ENCODE results near the gene OPRM1.

Gene OPRM1

DNA sequence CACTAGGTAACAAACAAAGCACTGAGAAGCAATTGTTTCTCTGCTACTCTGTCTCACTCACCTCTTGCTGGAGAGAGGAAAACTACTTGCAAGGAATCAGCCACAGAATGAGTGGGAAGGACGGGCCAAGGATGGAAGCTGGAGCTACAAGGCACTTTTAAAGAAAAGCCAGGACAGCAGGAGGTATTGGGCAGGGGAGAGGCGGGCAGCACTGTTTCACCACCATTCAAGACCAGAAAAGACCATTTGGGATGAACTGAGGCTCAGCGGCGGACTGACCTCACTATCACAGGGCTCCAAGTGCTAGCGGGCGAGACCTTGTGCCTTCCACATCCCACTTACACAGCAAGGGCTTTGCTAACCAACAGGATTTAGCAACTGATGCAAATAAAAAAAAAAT lies 180.2 kb downstream of the OPRM1 start:
- Histone ChIP-seq H3K4me1 (ENCODE audit: insufficient read depth, low read length) (0 out of 2 replicates have a peak, but pooled peaks cover 3% of the 10 kb centered on the region), H3K9ac (ENCODE audit: low read depth, low read length) (no peak overlapping the region), H3K36me3 (ENCODE audit: insufficient read depth, low read length) (no peaks in the 10 kb centered on the region), H3K9me3 (ENCODE audit: control insufficient read depth, insufficient read depth, low read length) (no peaks in the 10 kb centered on the region)

DNA sequence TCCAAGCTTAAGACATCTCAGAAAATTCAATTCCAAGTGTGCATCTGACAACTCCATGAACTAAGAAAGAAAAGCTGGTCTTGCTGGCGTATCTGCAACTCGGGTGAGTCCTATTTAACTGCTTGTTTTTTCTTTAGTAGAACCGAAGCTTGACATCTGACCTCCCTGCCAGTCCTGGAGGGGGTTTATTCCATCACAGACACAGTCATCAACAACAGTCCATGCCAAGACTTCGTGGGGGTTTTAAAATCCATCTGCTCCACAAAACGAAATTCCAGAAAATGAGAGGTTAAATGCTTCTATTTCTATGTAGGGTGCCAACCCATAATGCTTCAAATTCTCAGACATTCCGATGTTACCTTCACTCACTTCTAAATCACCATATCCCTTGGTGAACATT lies 183.7 kb downstream of the OPRM1 start:
- Histone ChIP-seq H3K4me1 (ENCODE audit: insufficient read depth, low read length) (0 out of 2 replicates have a peak, but pooled peaks cover 3% of the 10 kb centered on the region), H3K9ac (ENCODE audit: low read depth, low read length) (no peak overlapping the region), H3K9me3 (ENCODE audit: control insufficient read depth, insufficient read depth, low read length) (no peaks in the 10 kb centered on the region), H3K36me3 (ENCODE audit: insufficient read depth, low read length) (no peaks in the 10 kb centered on the region)

DNA sequence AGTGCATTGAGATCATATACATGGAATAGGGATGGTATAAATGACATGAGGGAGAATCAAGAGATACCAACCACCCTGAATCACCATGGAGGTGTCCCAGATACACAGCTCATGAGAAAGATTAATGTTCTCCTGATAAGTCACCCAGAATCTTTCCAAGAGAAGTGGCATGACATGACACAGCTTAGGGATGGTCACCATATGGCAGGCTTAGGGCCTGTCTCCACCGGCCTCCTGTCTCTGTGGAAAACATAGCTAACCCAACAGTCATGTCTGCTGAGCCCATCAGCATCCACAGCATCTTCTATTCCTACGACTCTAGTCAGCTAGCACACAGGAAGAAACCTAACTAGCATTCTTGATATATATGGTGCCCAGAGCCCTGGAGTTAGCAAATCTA lies 184.3 kb downstream of the OPRM1 start:
- H3K36me3 ChIP-seq (ENCODE audit: insufficient read depth, low read length), result no peaks in the 10 kb centered on the region
- 0 out of 2 replicates have a peak, but pooled peaks cover under 1% of the 10 kb centered on the region for H3K4me1 ChIP-seq (ENCODE audit: insufficient read depth, low read length)
- no peaks in the 10 kb centered on the region for H3K9me3 ChIP-seq (ENCODE audit: control insufficient read depth, insufficient read depth, low read length)
- H3K9ac ChIP-seq (ENCODE audit: low read depth, low read length), result no peak overlapping the region

DNA sequence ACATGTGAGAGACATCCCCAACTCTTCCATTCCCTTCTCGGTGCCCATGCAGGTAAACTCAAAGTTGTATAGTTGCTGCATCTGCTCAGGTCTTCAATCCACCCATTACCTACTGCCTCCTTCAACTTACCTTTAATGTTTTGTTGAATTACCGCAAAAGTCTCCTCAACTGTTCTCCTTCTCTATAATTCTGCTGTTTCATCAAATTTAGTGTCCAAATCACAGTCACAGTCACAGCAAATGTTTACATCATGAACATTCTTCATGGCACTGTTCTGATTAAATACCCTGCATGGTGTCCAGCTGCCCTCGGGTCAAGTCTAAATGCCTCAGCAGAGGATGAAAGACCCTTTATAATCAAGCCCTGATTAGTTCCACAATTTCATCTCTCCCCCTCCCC lies 187.4 kb downstream of the OPRM1 start:
- H3K36me3 ChIP-seq (ENCODE audit: insufficient read depth, low read length), result no peaks in the 10 kb centered on the region
- no peaks in the 10 kb centered on the region for H3K9me3 ChIP-seq (ENCODE audit: control insufficient read depth, insufficient read depth, low read length)
- no peak overlapping the region for H3K9ac ChIP-seq (ENCODE audit: low read depth, low read length)
- H3K4me1 ChIP-seq (ENCODE audit: insufficient read depth, low read length), result peaks cover 7% of the 10 kb centered on the region; the same call in 1 of the 2 replicates

DNA sequence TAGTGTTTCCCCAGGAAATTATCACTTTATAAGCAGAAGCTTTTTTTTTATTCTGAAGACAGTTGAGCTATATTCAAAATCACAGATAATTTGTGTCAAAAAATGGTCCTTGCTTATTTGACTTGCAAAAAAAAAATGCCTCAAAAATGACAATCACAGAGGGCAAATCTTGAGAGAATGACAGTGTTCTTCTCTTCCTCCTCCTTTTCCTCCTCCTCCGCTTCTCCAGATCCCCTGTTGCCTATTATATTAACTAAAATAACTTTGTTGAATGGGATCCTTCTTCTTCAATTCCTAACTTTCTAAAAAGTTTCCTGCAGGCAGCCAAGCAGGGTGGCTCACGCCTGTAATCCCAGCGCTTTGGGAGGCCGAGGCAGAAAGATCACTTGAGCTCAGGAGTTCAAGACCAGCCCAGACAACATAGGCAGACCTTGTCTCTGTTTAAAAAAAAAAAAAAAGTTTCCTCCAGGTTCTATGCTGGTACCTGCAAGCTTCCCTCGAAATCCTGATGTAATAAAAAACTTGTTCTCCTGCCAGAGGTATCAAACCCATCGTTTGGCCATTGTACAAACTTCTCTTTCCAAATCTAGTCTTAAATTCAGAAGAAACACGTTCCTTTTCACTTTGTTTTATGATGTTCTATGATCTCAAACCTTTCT lies 189.0 kb downstream of the OPRM1 start:
- no peak overlapping the region for H3K9ac ChIP-seq (ENCODE audit: low read depth, low read length)
- H3K4me1 ChIP-seq (ENCODE audit: insufficient read depth, low read length), result peaks cover 8% of the 10 kb centered on the region; the same call in 1 of the 2 replicates
- H3K9me3 ChIP-seq (ENCODE audit: control insufficient read depth, insufficient read depth, low read length), result no peaks in the 10 kb centered on the region
- no peaks in the 10 kb centered on the region for H3K36me3 ChIP-seq (ENCODE audit: insufficient read depth, low read length)

DNA sequence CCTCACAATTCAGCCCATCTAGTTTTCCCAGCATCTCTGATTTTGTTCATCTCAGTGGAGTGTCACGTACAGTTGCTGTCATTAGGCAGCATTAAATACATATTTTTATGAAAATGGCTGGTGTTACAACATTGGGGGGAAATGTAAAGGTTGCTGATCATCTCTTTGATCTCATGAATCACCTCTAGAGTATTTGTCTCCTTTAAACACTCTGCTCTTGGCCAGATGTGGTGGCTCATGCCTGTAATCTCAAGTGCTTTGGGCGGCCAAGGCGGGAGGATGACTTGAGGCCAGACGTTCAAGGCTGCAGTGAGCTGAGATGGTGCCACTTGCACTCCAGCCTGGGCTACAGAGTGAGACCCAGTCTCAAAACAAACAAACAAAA lies 189.5 kb downstream of the OPRM1 start:
- H3K9me3 ChIP-seq (ENCODE audit: control insufficient read depth, insufficient read depth, low read length), result no peaks in the 10 kb centered on the region
- no peaks in the 10 kb centered on the region for H3K36me3 ChIP-seq (ENCODE audit: insufficient read depth, low read length)
- H3K4me1 ChIP-seq (ENCODE audit: insufficient read depth, low read length), result peaks cover 8% of the 10 kb centered on the region; the same call in 1 of the 2 replicates
- H3K9ac ChIP-seq (ENCODE audit: low read depth, low read length), result no peak overlapping the region

DNA sequence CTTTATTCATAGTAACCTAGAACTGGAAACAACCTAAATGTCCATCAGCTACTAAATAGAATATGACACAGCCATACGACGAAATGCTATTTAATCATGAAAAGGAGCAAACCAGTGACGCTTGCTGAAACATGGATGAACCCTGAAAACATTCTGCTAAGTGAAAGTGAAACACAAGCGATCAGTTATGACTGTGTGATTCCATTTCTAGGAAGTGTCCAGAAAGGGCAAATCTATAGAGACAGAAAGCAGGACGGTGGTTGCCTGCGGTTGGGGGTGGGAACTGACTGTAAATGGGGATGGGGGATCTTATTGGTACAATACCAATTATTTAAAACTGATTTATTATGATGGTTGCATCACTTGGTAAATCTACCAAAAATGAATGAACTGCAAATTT lies 190.7 kb downstream of the OPRM1 start:
- Histone ChIP-seq H3K9ac (ENCODE audit: low read depth, low read length) (no peak overlapping the region), H3K36me3 (ENCODE audit: insufficient read depth, low read length) (no peaks in the 10 kb centered on the region), H3K4me1 (ENCODE audit: insufficient read depth, low read length) (peaks cover 8% of the 10 kb centered on the region; the same call in 1 of the 2 replicates)

DNA sequence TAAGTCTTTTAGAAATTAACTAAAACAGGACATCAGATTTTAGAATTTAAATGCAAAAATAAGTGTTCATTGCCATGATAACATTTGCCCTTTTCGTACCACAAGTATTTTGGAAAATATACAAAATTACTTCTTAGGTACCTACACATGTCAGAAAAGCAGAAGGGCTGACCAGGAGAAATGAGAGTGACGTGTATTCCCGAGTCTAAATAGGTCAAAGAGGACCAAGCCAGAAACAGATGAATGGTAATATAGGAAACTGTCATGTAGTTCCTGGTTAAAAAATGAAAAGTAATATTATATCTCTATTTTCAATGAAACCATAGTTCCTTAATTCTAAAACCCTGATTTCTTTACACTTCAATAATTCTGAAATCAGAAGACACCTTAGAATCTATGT lies 191.4 kb downstream of the OPRM1 start:
- no peaks in the 10 kb centered on the region for H3K9me3 ChIP-seq (ENCODE audit: control insufficient read depth, insufficient read depth, low read length)
- peaks cover 8% of the 10 kb centered on the region; the same call in 1 of the 2 replicates for H3K4me1 ChIP-seq (ENCODE audit: insufficient read depth, low read length)
- no peaks in the 10 kb centered on the region for H3K36me3 ChIP-seq (ENCODE audit: insufficient read depth, low read length)
- H3K9ac ChIP-seq (ENCODE audit: low read depth, low read length), result no peak overlapping the region

More for the DNA sequence above, 190.7 kb downstream of the OPRM1 start:
- no peaks in the 10 kb centered on the region for H3K9me3 ChIP-seq (ENCODE audit: control insufficient read depth, insufficient read depth, low read length)

DNA sequence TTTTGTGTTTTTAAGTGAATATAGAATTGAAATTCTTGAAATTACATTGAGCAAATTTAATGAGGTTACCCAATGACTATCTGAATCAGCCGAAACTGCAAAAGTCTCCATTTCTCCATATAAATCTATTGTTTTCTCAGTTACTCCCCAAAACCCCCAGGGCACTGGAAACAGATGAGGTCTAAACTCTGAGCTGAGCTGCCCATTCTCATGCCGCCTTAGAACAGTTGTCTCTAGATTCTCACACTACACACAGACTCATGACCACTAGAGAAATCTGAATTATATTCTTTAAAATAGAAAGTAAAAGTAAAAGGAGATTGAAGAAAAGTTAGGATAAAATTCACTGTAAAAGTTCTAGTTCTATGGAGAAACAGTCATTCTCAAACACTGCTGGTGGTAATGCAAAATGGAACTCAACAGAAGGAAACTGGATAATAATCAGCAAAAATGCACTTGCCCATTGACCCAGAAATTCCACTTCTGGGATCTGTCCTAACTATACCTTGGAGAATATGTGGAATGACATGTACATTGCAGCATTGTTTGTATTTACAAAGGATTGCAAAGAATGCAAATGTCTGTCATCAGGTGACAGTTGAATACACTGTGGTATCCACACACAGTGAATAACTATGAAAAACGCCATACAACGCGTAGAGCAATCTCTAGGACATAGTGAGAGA lies 192.0 kb downstream of the OPRM1 start:
- Histone ChIP-seq H3K4me1 (ENCODE audit: insufficient read depth, low read length) (peaks cover 8% of the 10 kb centered on the region; the same call in 1 of the 2 replicates), H3K9ac (ENCODE audit: low read depth, low read length) (no peak overlapping the region), H3K36me3 (ENCODE audit: insufficient read depth, low read length) (no peaks in the 10 kb centered on the region), H3K9me3 (ENCODE audit: control insufficient read depth, insufficient read depth, low read length) (no peaks in the 10 kb centered on the region)

DNA sequence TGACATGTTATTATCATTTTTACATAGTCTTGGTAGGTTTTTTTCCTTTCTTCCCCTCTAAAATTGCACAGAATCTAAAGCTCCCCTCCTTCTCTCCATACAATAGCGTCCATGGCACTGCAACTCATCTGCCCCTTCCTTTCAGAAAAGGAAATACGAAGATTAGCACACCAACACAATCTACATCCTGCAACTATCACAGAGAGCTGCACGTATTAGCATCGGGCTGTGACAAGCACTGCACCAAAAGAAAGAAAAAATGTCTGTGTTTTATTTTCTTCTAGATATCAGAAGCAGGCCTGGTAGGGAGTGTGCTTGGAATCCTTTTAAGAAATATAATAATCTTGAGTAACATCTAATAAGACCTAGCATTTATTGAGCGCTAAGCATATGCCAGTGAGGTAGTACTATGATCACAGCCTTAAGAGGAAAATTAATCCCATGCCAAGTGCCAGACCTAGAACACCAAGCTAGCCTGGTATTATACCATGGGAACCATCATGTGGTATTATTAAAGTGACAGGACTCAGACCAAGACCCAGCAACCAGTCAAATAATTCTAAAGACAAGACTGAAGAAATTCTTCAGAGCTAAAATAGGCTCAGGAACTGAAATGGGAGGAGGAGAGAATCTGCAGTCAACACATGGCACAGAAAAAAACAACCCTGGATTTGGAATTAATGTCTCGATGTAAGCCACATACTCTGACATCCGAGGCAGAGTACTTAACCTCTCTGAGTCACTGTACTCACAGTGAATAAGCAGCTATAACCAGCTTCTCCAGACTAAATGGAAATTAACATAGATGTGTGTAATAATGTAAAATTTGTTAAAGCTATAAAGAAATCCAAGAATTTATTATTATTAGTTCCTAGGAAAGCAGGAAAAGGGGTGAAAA lies 193.2 kb downstream of the OPRM1 start:
- H3K9me3 ChIP-seq (ENCODE audit: control insufficient read depth, insufficient read depth, low read length), result no peaks in the 10 kb centered on the region
- H3K9ac ChIP-seq (ENCODE audit: low read depth, low read length), result no peak overlapping the region
- H3K36me3 ChIP-seq (ENCODE audit: insufficient read depth, low read length), result no peaks in the 10 kb centered on the region
- peaks cover 8% of the 10 kb centered on the region; the same call in 1 of the 2 replicates for H3K4me1 ChIP-seq (ENCODE audit: insufficient read depth, low read length)

DNA sequence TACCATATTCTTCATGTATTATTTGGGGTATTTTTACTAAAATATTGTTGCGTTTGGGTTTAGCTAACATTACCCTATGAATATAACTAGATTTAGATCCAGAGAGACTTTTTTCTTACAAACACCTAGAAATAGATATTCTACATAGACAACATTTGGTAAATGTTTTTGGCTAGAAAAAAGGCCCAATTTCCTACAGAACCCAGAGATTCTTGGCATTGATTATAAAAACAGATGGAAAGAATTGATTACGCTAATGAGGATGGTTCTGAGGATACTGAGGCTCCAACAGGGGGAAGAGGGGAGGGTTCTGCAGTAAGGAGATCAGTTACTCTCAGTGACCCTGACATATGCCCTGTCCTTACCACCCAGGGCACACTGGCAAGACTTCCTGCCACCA lies 194.3 kb downstream of the OPRM1 start:
- Histone ChIP-seq H3K4me1 (ENCODE audit: insufficient read depth, low read length) (peaks cover 8% of the 10 kb centered on the region; the same call in 1 of the 2 replicates), H3K36me3 (ENCODE audit: insufficient read depth, low read length) (no peaks in the 10 kb centered on the region), H3K9me3 (ENCODE audit: control insufficient read depth, insufficient read depth, low read length) (no peaks in the 10 kb centered on the region), H3K9ac (ENCODE audit: low read depth, low read length) (no peak overlapping the region)

DNA sequence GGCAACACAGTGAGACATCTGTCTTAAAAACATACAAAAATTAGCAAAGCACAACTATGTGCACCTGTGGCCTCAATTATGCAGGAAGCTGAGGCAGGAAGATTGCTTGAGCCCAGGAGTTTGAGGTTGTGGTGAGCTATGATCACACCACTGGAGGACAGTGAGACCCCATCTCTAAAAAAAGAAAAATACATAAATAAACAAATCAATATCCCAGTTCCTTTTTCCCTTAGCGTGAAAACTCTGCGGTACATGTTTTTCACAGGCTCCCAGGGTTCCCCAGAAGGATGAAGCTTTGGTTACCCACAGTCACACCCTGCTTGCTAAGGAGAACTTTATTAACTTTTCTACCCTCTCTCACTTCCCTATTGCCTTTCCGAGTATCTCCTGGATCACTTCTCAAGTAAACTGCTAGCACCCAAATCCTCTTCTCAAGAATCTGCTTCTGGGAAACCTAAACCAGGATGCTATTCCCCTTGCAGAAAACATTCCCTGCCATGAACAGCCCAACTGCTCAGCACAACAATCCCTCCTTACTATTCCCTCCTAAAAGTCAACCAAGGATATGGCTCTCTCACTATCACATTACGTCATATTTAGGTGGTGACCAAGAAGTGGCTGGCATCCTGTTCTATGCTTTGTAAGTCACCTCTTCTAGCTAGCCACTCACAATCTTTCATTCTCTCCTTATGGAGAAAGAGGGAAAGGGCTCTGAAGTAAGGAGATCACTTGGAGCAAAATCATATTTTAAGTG lies 195.2 kb downstream of the OPRM1 start:
- H3K4me1 ChIP-seq (ENCODE audit: insufficient read depth, low read length), result peaks cover 12% of the 10 kb centered on the region; the same call in 1 of the 2 replicates
- no peak overlapping the region for H3K9ac ChIP-seq (ENCODE audit: low read depth, low read length)
- H3K9me3 ChIP-seq (ENCODE audit: control insufficient read depth, insufficient read depth, low read length), result no peaks in the 10 kb centered on the region
- no peaks in the 10 kb centered on the region for H3K36me3 ChIP-seq (ENCODE audit: insufficient read depth, low read length)

DNA sequence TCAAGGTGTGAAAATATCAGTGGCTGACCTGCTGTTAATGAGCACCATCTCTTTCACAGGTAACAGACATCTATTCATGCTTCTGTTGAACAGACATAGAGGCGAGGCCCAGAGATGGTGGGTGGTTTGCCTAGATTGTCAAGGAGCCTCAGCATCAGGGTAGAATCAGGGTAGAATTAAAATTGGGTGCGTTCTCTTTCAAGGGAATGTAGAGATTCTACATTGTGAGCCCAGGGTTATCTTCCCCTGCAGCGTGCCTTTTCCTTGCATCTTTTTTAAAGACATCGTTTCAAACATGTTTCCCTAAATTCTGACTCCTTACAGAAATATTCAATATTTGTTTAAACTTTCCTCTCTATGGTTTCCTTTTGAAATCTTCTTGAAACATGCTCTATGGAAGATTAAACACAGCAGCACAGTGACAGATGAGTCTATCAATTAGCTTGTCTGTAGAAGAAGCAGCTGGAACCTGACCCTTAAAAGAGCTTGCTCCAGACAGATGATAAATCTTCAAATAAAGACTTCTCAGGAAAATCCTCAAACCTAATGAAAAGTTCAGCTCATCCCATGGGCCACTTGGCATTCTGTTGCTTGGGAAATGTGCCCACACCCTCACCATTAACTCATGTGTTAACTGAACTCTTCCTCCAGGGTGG lies 197.7 kb downstream of the OPRM1 start:
- Histone ChIP-seq H3K36me3 (ENCODE audit: insufficient read depth, low read length) (no peaks in the 10 kb centered on the region), H3K4me1 (ENCODE audit: insufficient read depth, low read length) (peaks cover 10% of the 10 kb centered on the region), H3K9me3 (ENCODE audit: control insufficient read depth, insufficient read depth, low read length) (no peaks in the 10 kb centered on the region), H3K9ac (ENCODE audit: low read depth, low read length) (no peak overlapping the region)

All from ES-I3 (cell line).